Subcutaneous abdominal adipose tissue (tissue), 5 donors: ENCODE measurements around the gene ATP9B.

ENCODE experiments used
- H3K27ac ChIP-seq: one replicate; pipeline ENCODE4 v1.7.0; 2013; ENCODE audit warnings: low read depth, mild to moderate bottlenecking, inconsistent platforms, low read length, moderate library complexity
- H3K27me3 ChIP-seq, 5 donors: one replicate each; pipeline ENCODE4 v1.7.0; 2013; ENCODE audit warnings: low read length in 5 of 5, inconsistent platforms in 1 of 5; ENCODE audit not compliant: control insufficient read depth in 5 of 5, insufficient read depth in 4 of 5
- H3K36me3 ChIP-seq, 5 donors: one replicate each; pipeline ENCODE4 v1.7.0; 2013; ENCODE audit warnings: low read length in 5 of 5; ENCODE audit not compliant: control insufficient read depth in 5 of 5, insufficient read depth in 5 of 5
- H3K4me1 ChIP-seq, 5 donors: one replicate each; pipeline ENCODE4 v1.7.0; 2013; ENCODE audit warnings: low read length in 5 of 5, mild to moderate bottlenecking in 3 of 5, moderate library complexity in 1 of 5; ENCODE audit not compliant: control insufficient read depth in 5 of 5, insufficient read depth in 5 of 5
- H3K4me3 ChIP-seq, 5 donors: one replicate each; pipeline ENCODE4 v1.7.0; 2013; ENCODE audit warnings: low read length in 5 of 5, low read depth in 1 of 5
- H3K9ac ChIP-seq, 5 donors: one replicate each; pipeline ENCODE4 v1.7.0; 2013; ENCODE audit warnings: low read length in 5 of 5, mild to moderate bottlenecking in 4 of 5, moderate library complexity in 3 of 5
- H3K9me3 ChIP-seq, 5 donors: one replicate each; pipeline ENCODE4 v1.7.0; 2013; ENCODE audit warnings: low read length in 5 of 5; ENCODE audit not compliant: control insufficient read depth in 5 of 5
- donor health status: healthy.
- donor health status: healthy.
- donor health status: healthy.
- donor health status: healthy.
- donor health status: healthy.

The ATP9B gene

GRCh38 chr18:79405019-79405780 lies 336.0 kb downstream of the ATP9B start:
- Histone ChIP-seq H3K4me1 (peaks cover 0 to 63% (median 49%) of the 10 kb centered on the region in 5 donors), H3K9ac (peak overlapping the region in 2 of 5 donors; percentile 38 to 55), H3K4me3 (no peak overlapping the region), H3K36me3 (peaks cover 0 to 2% (median under 1%) of the 10 kb centered on the region in 5 donors), H3K27me3 (no peaks in the 10 kb centered on the region), H3K9me3 (no peaks in the 10 kb centered on the region), H3K27ac (peak overlapping the region; percentile 74)

DNA sequence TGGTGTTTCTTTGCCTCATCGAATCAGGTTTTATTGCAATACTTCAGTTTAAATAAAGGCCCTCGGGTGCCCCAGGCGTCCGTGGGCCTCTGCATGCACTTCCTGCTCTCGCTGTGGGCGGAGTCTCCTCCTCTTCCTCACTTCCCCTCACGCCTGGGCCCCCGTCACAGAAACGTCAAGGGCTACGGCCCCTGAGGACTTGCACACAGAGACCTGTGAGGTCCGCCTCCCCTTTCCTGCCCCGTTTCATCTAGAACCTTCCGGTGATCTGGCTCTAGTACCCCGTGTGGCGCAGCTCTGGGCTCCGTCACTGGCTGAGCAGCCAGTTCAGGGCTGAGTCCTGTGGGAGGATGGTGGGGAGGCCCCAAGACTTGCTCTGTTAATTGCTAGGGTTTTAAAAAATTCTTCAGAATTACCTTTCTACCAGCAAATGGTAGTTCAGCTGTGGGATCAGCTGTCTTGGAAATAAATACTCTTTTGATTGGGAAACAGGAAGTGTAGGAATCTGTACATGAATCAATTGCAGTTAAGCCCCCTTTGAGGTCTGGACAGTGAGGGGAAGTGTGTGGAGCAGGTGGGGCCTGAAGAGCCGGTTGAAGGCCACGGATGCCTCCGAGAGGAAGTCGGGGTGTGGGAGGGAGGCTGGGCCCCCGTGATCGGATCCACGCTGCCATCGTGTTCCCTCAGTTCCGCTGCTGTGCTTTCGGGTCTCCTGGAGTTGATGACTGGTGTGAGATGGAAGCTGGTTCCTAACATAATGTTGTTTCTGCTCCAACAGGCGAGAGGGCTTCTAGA lies 336.8 kb downstream of the ATP9B start:
- H3K27me3 ChIP-seq: no peaks in the 10 kb centered on the region
- peak overlapping the region in 1 of 5 donors; percentile 38 for H3K9ac ChIP-seq
- peak overlapping the region; percentile 74 for H3K27ac ChIP-seq
- H3K4me3 ChIP-seq: peak overlapping the region in 2 of 5 donors; percentile 13 to 14
- H3K36me3 ChIP-seq: peaks cover 0 to 9% (median 8%) of the 10 kb centered on the region in 5 donors
- peaks cover 0 to 61% (median 48%) of the 10 kb centered on the region in 5 donors for H3K4me1 ChIP-seq
- no peaks in the 10 kb centered on the region for H3K9me3 ChIP-seq

DNA sequence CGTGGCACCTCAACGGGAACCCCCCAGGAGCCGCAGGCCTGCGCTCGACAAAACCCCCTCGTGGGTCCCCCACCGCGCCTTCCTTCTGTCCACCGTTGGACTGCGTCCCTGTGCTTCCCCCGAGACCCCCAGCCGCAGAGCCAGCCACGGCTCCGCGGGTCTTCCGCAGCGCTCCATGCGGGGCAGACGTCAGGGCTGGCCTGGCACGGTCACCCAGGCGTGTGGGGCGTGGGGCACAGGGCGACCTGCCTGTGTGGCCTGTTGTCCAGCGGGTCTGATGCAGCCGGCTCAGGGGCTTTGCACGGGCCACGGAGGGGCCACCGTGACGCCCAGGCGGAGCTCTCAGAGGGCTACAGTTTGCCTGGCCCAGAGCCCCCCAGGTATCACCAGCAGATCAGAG lies 337.5 kb downstream of the ATP9B start:
- Histone ChIP-seq H3K4me3 (no peak overlapping the region), H3K9me3 (no peaks in the 10 kb centered on the region), H3K27me3 (no peaks in the 10 kb centered on the region), H3K36me3 (peaks cover 0 to 16% (median 14%) of the 10 kb centered on the region in 5 donors), H3K27ac (peak overlapping the region; percentile 74), H3K4me1 (peaks cover 0 to 54% (median 40%) of the 10 kb centered on the region in 5 donors), H3K9ac (no peak overlapping the region)

GRCh38 chr18:79409313-79409712 lies 340.1 kb downstream of the ATP9B start:
- Histone ChIP-seq H3K4me3 (no peak overlapping the region), H3K4me1 (peaks cover 0 to 42% (median 14%) of the 10 kb centered on the region in 5 donors), H3K27ac (no peak overlapping the region), H3K9ac (no peak overlapping the region), H3K36me3 (peaks cover 0 to 42% (median 33%) of the 10 kb centered on the region in 5 donors), H3K9me3 (no peaks in the 10 kb centered on the region), H3K27me3 (no peaks in the 10 kb centered on the region)

DNA sequence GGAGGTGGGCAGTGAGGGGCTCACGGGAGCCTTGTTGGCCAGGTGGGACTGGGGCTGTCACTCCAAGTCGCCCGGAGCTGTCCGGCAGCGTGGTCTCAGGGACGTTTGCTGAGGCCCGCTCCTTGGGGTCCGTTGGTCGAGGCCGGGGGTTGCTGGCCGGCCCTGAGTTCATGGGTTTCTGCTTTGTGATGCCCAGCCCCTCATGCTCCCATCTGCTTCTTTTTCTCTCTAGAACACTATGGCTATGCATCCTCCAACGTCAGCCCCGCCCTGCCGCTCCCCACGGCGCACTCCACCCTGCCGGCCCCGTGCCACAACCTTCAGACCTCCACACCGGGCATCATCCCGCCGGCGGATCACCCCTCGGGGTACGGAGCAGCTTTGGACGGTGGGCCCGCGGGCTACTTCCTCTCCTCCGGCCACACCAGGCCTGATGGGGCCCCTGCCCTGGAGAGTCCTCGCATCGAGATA lies 341.0 kb downstream of the ATP9B start:
- peaks cover 0 to 47% (median 36%) of the 10 kb centered on the region in 5 donors for H3K36me3 ChIP-seq
- H3K27ac ChIP-seq: no peak overlapping the region
- H3K4me1 ChIP-seq: peaks cover 0 to 33% (median 6%) of the 10 kb centered on the region in 5 donors
- no peak overlapping the region for H3K9ac ChIP-seq
- no peak overlapping the region for H3K4me3 ChIP-seq
- H3K9me3 ChIP-seq: no peaks in the 10 kb centered on the region
- no peaks in the 10 kb centered on the region for H3K27me3 ChIP-seq

DNA sequence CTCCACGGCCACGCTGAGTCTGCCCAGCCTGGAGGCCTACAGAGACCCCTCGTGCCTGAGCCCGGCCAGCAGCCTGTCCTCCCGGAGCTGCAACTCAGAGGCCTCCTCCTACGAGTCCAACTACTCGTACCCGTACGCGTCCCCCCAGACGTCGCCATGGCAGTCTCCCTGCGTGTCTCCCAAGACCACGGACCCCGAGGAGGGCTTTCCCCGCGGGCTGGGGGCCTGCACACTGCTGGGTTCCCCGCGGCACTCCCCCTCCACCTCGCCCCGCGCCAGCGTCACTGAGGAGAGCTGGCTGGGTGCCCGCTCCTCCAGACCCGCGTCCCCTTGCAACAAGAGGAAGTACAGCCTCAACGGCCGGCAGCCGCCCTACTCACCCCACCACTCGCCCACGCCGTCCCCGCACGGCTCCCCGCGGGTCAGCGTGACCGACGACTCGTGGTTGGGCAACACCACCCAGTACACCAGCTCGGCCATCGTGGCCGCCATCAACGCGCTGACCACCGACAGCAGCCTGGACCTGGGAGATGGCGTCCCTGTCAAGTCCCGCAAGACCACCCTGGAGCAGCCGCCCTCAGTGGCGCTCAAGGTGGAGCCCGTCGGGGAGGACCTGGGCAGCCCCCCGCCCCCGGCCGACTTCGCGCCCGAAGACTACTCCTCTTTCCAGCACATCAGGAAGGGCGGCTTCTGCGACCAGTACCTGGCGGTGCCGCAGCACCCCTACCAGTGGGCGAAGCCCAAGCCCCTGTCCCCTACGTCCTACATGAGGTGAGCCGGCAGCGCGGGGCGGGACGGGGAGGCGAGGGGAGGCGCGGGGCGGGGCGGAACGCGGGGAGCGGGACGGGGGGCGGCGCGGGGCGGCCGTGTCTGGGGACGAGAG lies 341.8 kb downstream of the ATP9B start:
- Histone ChIP-seq H3K4me3 (no peak overlapping the region), H3K27me3 (no peaks in the 10 kb centered on the region), H3K36me3 (peaks cover 0 to 47% (median 36%) of the 10 kb centered on the region in 5 donors), H3K9me3 (no peaks in the 10 kb centered on the region), H3K27ac (no peak overlapping the region), H3K4me1 (peaks cover 0 to 25% (median 0%) of the 10 kb centered on the region in 5 donors), H3K9ac (no peak overlapping the region)

- Histone ChIP-seq H3K4me1 (peaks cover 0 to 18% (median 0%) of the 10 kb centered on the region in 5 donors), H3K27ac (no peak overlapping the region), H3K9me3 (no peaks in the 10 kb centered on the region), H3K4me3 (no peak overlapping the region), H3K9ac (no peak overlapping the region), H3K36me3 (peaks cover 0 to 47% (median 36%) of the 10 kb centered on the region in 5 donors), H3K27me3 (no peaks in the 10 kb centered on the region)
These were observed 342.7 kb downstream of the ATP9B start for GRCh38 chr18:79411614-79412526.

DNA sequence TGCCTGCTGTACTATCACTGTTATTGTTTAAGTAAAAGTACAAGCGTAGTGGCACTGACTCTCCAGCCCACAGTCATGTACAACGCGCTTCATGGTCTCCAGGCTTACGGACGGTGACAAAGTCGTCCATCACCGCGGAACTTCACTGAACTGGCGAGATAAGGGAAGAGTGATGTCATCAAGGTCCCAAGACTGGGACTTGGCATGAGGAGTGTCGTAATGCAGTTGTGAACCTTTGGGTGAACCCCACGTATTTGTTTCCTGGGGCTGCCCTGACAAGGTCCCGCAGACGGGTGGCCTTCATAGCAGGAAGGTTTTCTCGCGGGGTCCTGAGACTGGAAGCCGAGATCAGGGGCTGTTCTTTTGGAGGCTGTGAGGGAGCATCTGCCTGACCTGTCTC lies 343.8 kb downstream of the ATP9B start:
- no peak overlapping the region for H3K4me3 ChIP-seq
- H3K4me1 ChIP-seq: peaks cover 0 to 18% (median 0%) of the 10 kb centered on the region in 5 donors
- H3K27me3 ChIP-seq: no peaks in the 10 kb centered on the region
- H3K9ac ChIP-seq: no peak overlapping the region
- H3K36me3 ChIP-seq: peaks cover 0 to 49% (median 36%) of the 10 kb centered on the region in 5 donors
- no peaks in the 10 kb centered on the region for H3K9me3 ChIP-seq
- H3K27ac ChIP-seq: no peak overlapping the region

GRCh38 chr18:79413426-79413825 lies 344.2 kb downstream of the ATP9B start:
- H3K4me3 ChIP-seq: no peak overlapping the region
- H3K9me3 ChIP-seq: no peaks in the 10 kb centered on the region
- peaks cover 0 to 18% (median under 1%) of the 10 kb centered on the region in 5 donors for H3K4me1 ChIP-seq
- no peaks in the 10 kb centered on the region for H3K27me3 ChIP-seq
- H3K9ac ChIP-seq: no peak overlapping the region
- peaks cover 0 to 53% (median 36%) of the 10 kb centered on the region in 5 donors for H3K36me3 ChIP-seq
- no peak overlapping the region for H3K27ac ChIP-seq
